Astrocyte (in vitro differentiated cells and primary cell): ENCODE data around the gene KLHL14. TPM values are rescaled to one million over a fixed set of nuclear protein-coding genes. Genes with fewer than 3 reads are reported as not detected.

Source experiments
- DNase-seq: peaks from one replicate; pipeline ENCODE4 v3.0.0-alpha.2; 2010; ENCODE audit warnings: low read depth
- FAIRE-seq: peaks from 2 replicates; lab custom pipeline; 2011; peaks lifted over from hg19 to GRCh38; lab: Jason Lieb, UNC
- H2AFZ ChIP-seq: 2 replicates; pipeline ENCODE4 v1.6.0; 2012; ENCODE audit warnings: low read depth, low read length, inconsistent platforms
- H3K27ac ChIP-seq: 2 replicates; pipeline ENCODE4 v1.5.1; 2011; ENCODE audit warnings: low read depth, low read length, inconsistent platforms
- H3K27me3 ChIP-seq: 2 replicates; pipeline ENCODE4 v1.6.0; 2011; ENCODE audit warnings: low read length, inconsistent platforms; ENCODE audit not compliant: insufficient read depth
- H3K36me3 ChIP-seq: 2 replicates; pipeline ENCODE4 v1.5.1; 2011; ENCODE audit warnings: low read length, inconsistent platforms; ENCODE audit not compliant: insufficient read depth
- H3K4me1 ChIP-seq: 2 replicates; pipeline ENCODE4 v1.5.1; 2011; ENCODE audit warnings: low read length, inconsistent platforms; ENCODE audit not compliant: insufficient read depth
- H3K4me2 ChIP-seq: 2 replicates; pipeline ENCODE4 v1.6.0; 2012; ENCODE audit warnings: low read length, inconsistent platforms
- H3K4me3 ChIP-seq: 2 replicates; pipeline ENCODE4 v1.5.1; 2011; ENCODE audit warnings: low read depth, mild to moderate bottlenecking, low read length, inconsistent platforms; ENCODE audit not compliant: insufficient read depth
- H3K79me2 ChIP-seq: 2 replicates; pipeline ENCODE4 v1.6.0; 2012; ENCODE audit warnings: mild to moderate bottlenecking, low read length, inconsistent platforms; ENCODE audit not compliant: insufficient read depth
- H3K9ac ChIP-seq: 2 replicates; pipeline ENCODE4 v1.6.0; 2012; ENCODE audit warnings: mild to moderate bottlenecking, low read length, inconsistent platforms
- H3K9me3 ChIP-seq: 2 replicates; pipeline ENCODE4 v1.5.1; 2012; ENCODE audit warnings: low read depth, mild to moderate bottlenecking, low read length, inconsistent platforms; ENCODE audit not compliant: insufficient read depth
- H4K20me1 ChIP-seq: 2 replicates; pipeline ENCODE4 v1.6.0; 2012; ENCODE audit warnings: low read length, inconsistent platforms; ENCODE audit not compliant: insufficient read depth
- H3K27ac Mint-ChIP-seq: one replicate; pipeline ENCODE4 v1.8.0; 2021; ENCODE audit warnings: mild to moderate bottlenecking, mixed read lengths; ENCODE audit not compliant: unreplicated experiment
- H3K27me3 Mint-ChIP-seq: one replicate; pipeline ENCODE4 v1.8.0; 2021; ENCODE audit warnings: low read depth, mixed read lengths; ENCODE audit not compliant: unreplicated experiment
- H3K36me3 Mint-ChIP-seq: one replicate; pipeline ENCODE4 v1.8.0; 2021; ENCODE audit warnings: low read depth, mixed read lengths; ENCODE audit not compliant: unreplicated experiment
- H3K4me1 Mint-ChIP-seq: one replicate; pipeline ENCODE4 v1.8.0; 2021; ENCODE audit warnings: low read depth, mixed read lengths; ENCODE audit not compliant: unreplicated experiment
- H3K4me3 Mint-ChIP-seq: one replicate; pipeline ENCODE4 v1.8.0; 2021; ENCODE audit warnings: mild to moderate bottlenecking, moderate library complexity, mixed read lengths; ENCODE audit not compliant: unreplicated experiment
- H3K9me3 Mint-ChIP-seq: one replicate; pipeline ENCODE4 v1.8.0; 2021; ENCODE audit warnings: mild to moderate bottlenecking, mixed read lengths; ENCODE audit not compliant: unreplicated experiment
- CTCF ChIP-seq: IDR thresholded peaks from 2 replicates; pipeline ENCODE4 v1.5.1; 2011; ENCODE audit warnings: low read depth, mild to moderate bottlenecking, inconsistent platforms, low read length, moderate library complexity; ENCODE audit not compliant: insufficient read depth
- EZH2 ChIP-seq: IDR thresholded peaks from 2 replicates; pipeline ENCODE4 v1.6.1; 2012; ENCODE audit warnings: mild to moderate bottlenecking, low read length, inconsistent platforms; ENCODE audit not compliant: insufficient read depth
- total RNA-seq: library from RNA; stranded (reverse); gene quantifications from 2 replicates; pipeline ENCODE4 v1.2.1, GENCODE V29; 2021

Gene KLHL14
- total RNA-seq, 1 donor from 2014 or later, result 0.39 TPM

- TF ChIP-seq CTCF (no peak), EZH2 (no peak)
- Histone ChIP-seq H3K36me3 (no peaks in the 10 kb centered on the region), H3K4me1 (no peaks in the 10 kb centered on the region), H3K4me3 (no peak overlapping the region), H3K27me3 (no peaks in the 10 kb centered on the region), H3K9ac (no peak overlapping the region), H2AFZ (no peak overlapping the region), H3K27ac (no peak overlapping the region), H3K79me2 (no peaks in the 10 kb centered on the region), H4K20me1 (no peaks in the 10 kb centered on the region), H3K9me3 (no peaks in the 10 kb centered on the region), H3K4me2 (no peak overlapping the region)
- no peaks in the 10 kb centered on the region for H3K27me3 Mint-ChIP-seq
- FAIRE-seq (no peak), DNase-seq (no peak)
- H3K36me3 Mint-ChIP-seq, result no peaks in the 10 kb centered on the region
- H3K4me3 Mint-ChIP-seq, result no peak overlapping the region
- H3K27ac Mint-ChIP-seq, result no peak overlapping the region
- H3K9me3 Mint-ChIP-seq, result no peaks in the 10 kb centered on the region
- peaks cover 5% of the 10 kb centered on the region for H3K4me1 Mint-ChIP-seq
These were observed 13.1 kb downstream of the KLHL14 start for GRCh38 chr18:32759611-32760167.

GRCh38 chr18:32754508-32755263 lies 18.1 kb downstream of the KLHL14 start:
- no peak overlapping the region for H3K4me3 ChIP-seq
- no peak for TF ChIP-seq CTCF
- TF ChIP-seq EZH2, result no peak
- H3K27ac Mint-ChIP-seq, result no peak overlapping the region
- peaks cover 8% of the 10 kb centered on the region for H3K4me1 Mint-ChIP-seq
- H3K36me3 Mint-ChIP-seq, result no peaks in the 10 kb centered on the region
- H3K9me3 ChIP-seq, result no peaks in the 10 kb centered on the region
- no peaks in the 10 kb centered on the region for H3K79me2 ChIP-seq
- no peak overlapping the region for H3K4me2 ChIP-seq
- no peak overlapping the region for H2AFZ ChIP-seq
- no peak for DNase-seq
- H3K27ac ChIP-seq, result no peak overlapping the region
- H3K4me3 Mint-ChIP-seq, result no peak overlapping the region
- no peaks in the 10 kb centered on the region for H3K4me1 ChIP-seq
- no peaks in the 10 kb centered on the region for H3K27me3 ChIP-seq
- FAIRE-seq, result no peak
- no peaks in the 10 kb centered on the region for H3K27me3 Mint-ChIP-seq
- no peaks in the 10 kb centered on the region for H4K20me1 ChIP-seq
- peaks cover 3% of the 10 kb centered on the region for H3K9me3 Mint-ChIP-seq
- no peak overlapping the region for H3K9ac ChIP-seq
- H3K36me3 ChIP-seq, result no peaks in the 10 kb centered on the region

GRCh38 chr18:32753656-32754260 lies 19.1 kb downstream of the KLHL14 start:
- no peak overlapping the region for H3K27ac ChIP-seq
- FAIRE-seq, result no peak
- H3K4me1 ChIP-seq, result no peaks in the 10 kb centered on the region
- Mint-ChIP-seq H3K27me3 (no peaks in the 10 kb centered on the region), H3K36me3 (no peaks in the 10 kb centered on the region), H3K4me3 (no peak overlapping the region), H3K4me1 (peaks cover 8% of the 10 kb centered on the region), H3K27ac (no peak overlapping the region), H3K9me3 (peaks cover 3% of the 10 kb centered on the region)
- H3K79me2 ChIP-seq, result no peaks in the 10 kb centered on the region
- no peak overlapping the region for H3K9ac ChIP-seq
- TF ChIP-seq EZH2 (no peak), CTCF (no peak)
- H3K9me3 ChIP-seq, result no peaks in the 10 kb centered on the region
- no peaks in the 10 kb centered on the region for H3K36me3 ChIP-seq
- H3K4me3 ChIP-seq, result no peak overlapping the region
- H3K27me3 ChIP-seq, result no peaks in the 10 kb centered on the region
- H4K20me1 ChIP-seq, result no peaks in the 10 kb centered on the region
- no peak overlapping the region for H3K4me2 ChIP-seq
- no peak for DNase-seq
- H2AFZ ChIP-seq, result no peak overlapping the region
